Measurements from ENCODE around the gene PRKCA. TPM values are rescaled to one million over a fixed set of nuclear protein-coding genes. Genes with fewer than 3 reads are reported as not detected.

PRKCA gene
- total RNA-seq, 1 donor from 2014 or later = 6.7 TPM

DNA sequence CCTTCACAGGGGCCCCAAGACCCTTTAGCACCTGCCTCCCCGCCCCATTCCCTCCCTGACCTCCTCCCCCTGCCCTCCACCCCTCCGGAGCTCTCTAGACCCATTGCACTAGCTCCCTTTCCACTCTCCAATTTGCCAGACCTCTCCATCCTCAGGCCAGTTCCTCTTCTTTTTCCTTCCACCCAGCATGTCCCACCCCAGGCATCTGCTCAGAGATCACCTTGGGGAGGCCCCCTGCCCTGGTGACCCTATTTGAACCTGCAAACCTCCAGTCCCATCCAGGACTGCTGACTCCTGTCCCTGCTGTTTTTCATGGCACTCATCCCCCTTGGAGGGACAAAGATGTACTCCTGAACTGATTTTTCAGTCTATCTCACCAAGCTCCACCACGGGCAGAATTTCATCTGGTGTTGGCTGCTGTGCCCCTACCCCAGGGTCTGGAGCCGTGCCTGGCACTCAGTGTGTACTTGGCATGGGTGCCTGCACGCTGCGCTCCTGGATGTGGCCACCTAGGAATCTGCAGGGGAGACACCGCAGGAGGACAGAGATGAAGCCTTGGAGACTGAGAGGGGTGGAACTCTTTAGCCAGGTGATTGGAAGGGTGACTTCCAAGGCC, 446.9 kb downstream of the PRKCA start:
- no peak overlapping the region for H3K4me3 ChIP-seq (ENCODE audit: low read depth, low read length)
- no peak for DNase-seq (ENCODE audit: low read depth)
- TF ChIP-seq CTCF (conservative IDR thresholded peaks at IDR 0.05; ENCODE audit: low read depth, low read length) = no peak

DNA sequence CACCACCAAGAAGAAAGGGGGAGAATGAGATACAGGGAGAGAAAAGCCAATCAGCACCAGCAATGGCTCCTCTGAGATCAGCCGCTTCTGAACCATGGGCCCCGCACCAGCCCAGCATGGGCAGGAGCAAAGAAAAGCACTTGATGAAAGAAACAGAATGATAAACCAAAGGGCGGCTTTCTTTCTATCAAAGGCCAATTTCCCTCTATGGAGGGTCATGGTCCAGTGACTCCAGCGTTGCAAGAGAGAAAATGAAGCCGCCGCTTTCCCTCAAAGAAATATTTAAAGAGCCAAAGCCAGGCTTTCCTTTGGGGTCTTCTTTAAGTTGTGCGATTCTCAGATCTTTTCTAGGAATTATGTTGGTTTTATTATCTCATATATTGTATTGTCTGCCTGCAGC, 447.7 kb downstream of the PRKCA start:
- DNase-seq (ENCODE audit: low read depth) = no peak
- H3K4me3 ChIP-seq (ENCODE audit: low read depth, low read length) = no peak overlapping the region
- TF ChIP-seq CTCF (conservative IDR thresholded peaks at IDR 0.05; ENCODE audit: low read depth, low read length) = no peak

DNA sequence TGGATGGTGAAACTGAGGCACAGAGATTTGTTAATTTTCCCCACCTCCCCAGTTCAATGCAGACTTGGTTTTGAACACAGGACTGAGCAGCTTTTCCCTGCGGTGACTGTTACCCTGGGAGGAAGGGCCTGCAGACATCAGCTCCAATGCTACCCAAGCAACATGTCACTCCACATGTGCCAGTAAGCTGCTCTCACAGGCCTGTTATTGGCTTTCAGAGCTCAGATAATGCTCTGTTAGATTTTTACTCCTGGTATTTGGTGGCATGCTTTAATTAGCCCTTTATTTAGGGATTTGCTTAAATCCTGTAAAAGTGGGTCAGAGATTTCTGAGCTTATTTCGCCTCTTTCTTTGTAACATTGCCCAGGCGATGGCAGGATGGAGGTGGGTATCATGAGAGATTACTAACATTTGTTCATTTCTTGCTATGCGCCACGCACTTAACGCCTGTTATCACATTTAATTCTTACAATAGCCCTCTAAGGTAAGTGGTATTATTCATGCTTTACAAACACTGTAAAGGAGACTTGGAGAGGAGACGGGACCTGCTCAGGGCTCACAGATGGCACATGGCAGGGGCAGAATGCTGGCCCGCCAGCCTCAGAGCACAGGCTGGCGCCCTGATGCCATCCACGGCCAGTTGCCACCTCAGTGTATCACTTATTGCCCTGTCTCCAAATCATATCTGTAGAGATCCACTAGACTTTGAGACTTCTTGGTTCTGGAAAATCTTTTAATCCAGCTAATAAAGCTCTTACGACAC, 448.5 kb downstream of the PRKCA start:
- H3K4me3 ChIP-seq (ENCODE audit: low read depth, low read length) = no peak overlapping the region
- DNase-seq (ENCODE audit: low read depth) = no peak
- TF ChIP-seq CTCF (conservative IDR thresholded peaks at IDR 0.05; ENCODE audit: low read depth, low read length) = no peak

- H3K4me3 ChIP-seq (ENCODE audit: low read depth, low read length) = no peak overlapping the region
- no peak for DNase-seq (ENCODE audit: low read depth)
- TF ChIP-seq CTCF (conservative IDR thresholded peaks at IDR 0.05; ENCODE audit: low read depth, low read length) = no peak
These were observed 449.4 kb downstream of the PRKCA start for GRCh38 chr17:66751771-66752170.

- no peak for TF ChIP-seq CTCF (conservative IDR thresholded peaks at IDR 0.05; ENCODE audit: low read depth, low read length)
- DNase-seq (ENCODE audit: low read depth) = no peak
These were observed 450.0 kb downstream of the PRKCA start for GRCh38 chr17:66752411-66752810.

DNA sequence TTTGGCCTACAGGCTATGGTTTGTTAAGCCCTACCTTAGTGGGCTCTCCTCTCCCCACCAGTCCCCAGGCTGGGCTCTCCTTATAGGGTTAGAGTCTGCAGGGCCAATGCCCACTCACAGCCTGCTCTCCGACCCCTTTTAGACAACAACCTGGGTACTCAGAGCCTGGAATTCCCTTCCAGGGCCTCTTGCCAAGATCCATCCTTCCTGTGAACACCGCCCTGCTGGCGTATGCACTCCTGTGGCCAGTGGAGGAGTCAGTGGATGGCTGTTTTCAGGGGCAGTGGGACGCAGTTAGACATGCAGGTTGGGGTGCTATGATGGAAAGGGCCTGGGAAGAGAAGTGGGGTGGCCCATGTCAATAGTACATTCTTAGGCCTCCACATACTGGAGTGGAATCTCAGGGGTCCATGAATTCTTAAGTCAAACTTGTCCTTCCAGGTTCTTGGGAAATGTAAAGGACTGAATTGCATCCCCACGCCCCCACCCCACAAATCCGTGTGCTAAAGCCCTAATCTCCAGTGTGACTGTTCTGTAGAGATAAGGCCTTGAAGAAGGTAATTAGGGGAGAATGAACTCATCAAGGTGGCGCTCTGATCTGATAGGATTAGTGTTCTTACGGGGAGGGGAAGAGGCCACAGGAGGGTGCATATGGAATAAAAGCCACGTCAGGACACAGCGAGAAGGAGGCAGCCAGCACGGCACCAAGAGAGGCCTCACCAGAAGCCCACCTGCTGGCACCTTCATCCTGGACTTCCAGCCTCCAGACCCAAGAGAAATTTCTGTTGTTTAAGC, 450.9 kb downstream of the PRKCA start:
- TF ChIP-seq CTCF (conservative IDR thresholded peaks at IDR 0.05; ENCODE audit: low read depth, low read length) = no peak
- H3K4me3 ChIP-seq (ENCODE audit: low read depth, low read length) = no peak overlapping the region
- no peak for DNase-seq (ENCODE audit: low read depth)

More at GRCh38 chr17:66752411-66752810, 450.0 kb downstream of the PRKCA start:
- no peak overlapping the region for H3K4me3 ChIP-seq (ENCODE audit: low read depth, low read length)
